ENCODE measurements around the gene SLFN14.

The SLFN14 gene

DNA sequence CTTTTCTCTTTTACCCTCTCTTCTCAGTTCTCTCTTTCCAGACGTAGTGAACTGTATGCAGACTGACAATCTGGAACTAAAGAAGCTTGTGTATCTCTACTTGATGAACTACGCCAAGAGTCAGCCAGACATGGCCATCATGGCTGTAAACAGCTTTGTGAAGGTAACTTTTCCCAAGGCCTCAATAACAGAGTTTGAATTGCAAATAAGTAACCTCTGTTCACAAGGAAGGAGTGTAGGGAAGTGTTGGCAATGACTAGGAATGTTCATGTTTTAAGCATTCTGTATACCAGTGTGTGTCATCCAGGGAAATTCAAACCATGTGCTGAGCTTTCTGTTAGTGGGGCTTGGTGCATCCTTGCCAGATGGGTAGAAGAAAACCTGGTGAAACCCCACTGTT lies 45.1 kb upstream of the SLFN14 start:
- TF ChIP-seq EZH2 (IDR thresholded peaks at IDR 0.05; ENCODE audit: borderline replicate concordance, low read length): no peak
- TF ChIP-seq, protein P1, sequence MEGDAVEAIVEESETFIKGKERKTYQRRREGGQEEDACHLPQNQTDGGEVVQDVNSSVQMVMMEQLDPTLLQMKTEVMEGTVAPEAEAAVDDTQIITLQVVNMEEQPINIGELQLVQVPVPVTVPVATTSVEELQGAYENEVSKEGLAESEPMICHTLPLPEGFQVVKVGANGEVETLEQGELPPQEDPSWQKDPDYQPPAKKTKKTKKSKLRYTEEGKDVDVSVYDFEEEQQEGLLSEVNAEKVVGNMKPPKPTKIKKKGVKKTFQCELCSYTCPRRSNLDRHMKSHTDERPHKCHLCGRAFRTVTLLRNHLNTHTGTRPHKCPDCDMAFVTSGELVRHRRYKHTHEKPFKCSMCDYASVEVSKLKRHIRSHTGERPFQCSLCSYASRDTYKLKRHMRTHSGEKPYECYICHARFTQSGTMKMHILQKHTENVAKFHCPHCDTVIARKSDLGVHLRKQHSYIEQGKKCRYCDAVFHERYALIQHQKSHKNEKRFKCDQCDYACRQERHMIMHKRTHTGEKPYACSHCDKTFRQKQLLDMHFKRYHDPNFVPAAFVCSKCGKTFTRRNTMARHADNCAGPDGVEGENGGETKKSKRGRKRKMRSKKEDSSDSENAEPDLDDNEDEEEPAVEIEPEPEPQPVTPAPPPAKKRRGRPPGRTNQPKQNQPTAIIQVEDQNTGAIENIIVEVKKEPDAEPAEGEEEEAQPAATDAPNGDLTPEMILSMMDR (IDR thresholded peaks at IDR 0.05; ENCODE audit: low read length): no peak
- Histone ChIP-seq H3K27me3 (ENCODE audit: insufficient read depth, low read length) (no peaks in the 10 kb centered on the region), H3K9me3 (ENCODE audit: low read length) (no peaks in the 10 kb centered on the region), H3K79me2 (ENCODE audit: insufficient read depth, low read length) (no peaks in the 10 kb centered on the region), H3F3A (ENCODE audit: insufficient read depth, low read length) (no peaks in the 10 kb centered on the region), H3K4me2 (ENCODE audit: low read length) (no peak overlapping the region), H3K9ac (ENCODE audit: low read length) (no peak overlapping the region), H4K20me1 (ENCODE audit: insufficient read depth, low read length) (no peaks in the 10 kb centered on the region), H3K27ac (ENCODE audit: low read depth, low read length, poor library complexity, severe bottlenecking) (no peak overlapping the region), H2AFZ (ENCODE audit: low read length) (no peak overlapping the region), H3K4me3 (ENCODE audit: low read depth, low read length, poor library complexity, severe bottlenecking) (no peak overlapping the region), H3K36me3 (ENCODE audit: insufficient read depth, low read length) (peaks cover 58% of the 10 kb centered on the region), H3K9me2 (ENCODE audit: low read depth, low read length) (no peaks in the 10 kb centered on the region), H3K4me1 (ENCODE audit: insufficient read depth, low read length, severe bottlenecking) (no peaks in the 10 kb centered on the region)

DNA sequence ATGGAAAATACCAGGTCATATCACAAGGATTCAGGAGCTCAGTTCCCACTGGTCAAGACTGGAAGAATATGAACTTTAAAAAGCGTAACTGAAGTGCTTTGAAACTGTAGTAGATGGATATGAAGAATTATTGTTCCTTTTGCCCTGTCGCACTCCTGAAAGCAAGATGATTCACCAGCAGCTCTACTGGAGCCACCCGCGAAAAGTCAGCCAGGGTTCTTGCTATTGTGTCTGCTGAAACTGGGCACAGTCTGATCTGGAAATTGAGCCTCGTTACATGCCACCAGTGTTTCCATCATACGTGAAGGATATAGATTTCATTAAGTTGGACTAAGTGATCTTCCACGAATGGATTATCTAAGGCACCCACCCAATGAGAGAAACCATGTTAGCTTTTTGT lies 43.1 kb upstream of the SLFN14 start:
- H3K9ac ChIP-seq (ENCODE audit: low read length): no peak overlapping the region
- no peak overlapping the region for H3K4me2 ChIP-seq (ENCODE audit: low read length)
- H2AFZ ChIP-seq (ENCODE audit: low read length): no peak overlapping the region
- H4K20me1 ChIP-seq (ENCODE audit: insufficient read depth, low read length): no peaks in the 10 kb centered on the region
- no peaks in the 10 kb centered on the region for H3K79me2 ChIP-seq (ENCODE audit: insufficient read depth, low read length)
- TF ChIP-seq EZH2 (IDR thresholded peaks at IDR 0.05; ENCODE audit: borderline replicate concordance, low read length): no peak
- TF ChIP-seq, protein P1 (IDR thresholded peaks at IDR 0.05; ENCODE audit: low read length): no peak
- H3K4me3 ChIP-seq (ENCODE audit: low read depth, low read length, poor library complexity, severe bottlenecking): no peak overlapping the region
- H3K9me2 ChIP-seq (ENCODE audit: low read depth, low read length): no peaks in the 10 kb centered on the region
- H3K4me1 ChIP-seq (ENCODE audit: insufficient read depth, low read length, severe bottlenecking): no peaks in the 10 kb centered on the region
- H3K27ac ChIP-seq (ENCODE audit: low read depth, low read length, poor library complexity, severe bottlenecking): no peak overlapping the region
- peaks cover 58% of the 10 kb centered on the region for H3K36me3 ChIP-seq (ENCODE audit: insufficient read depth, low read length)
- H3K9me3 ChIP-seq (ENCODE audit: low read length): no peaks in the 10 kb centered on the region
- H3K27me3 ChIP-seq (ENCODE audit: insufficient read depth, low read length): no peaks in the 10 kb centered on the region
- no peaks in the 10 kb centered on the region for H3F3A ChIP-seq (ENCODE audit: insufficient read depth, low read length)

DNA sequence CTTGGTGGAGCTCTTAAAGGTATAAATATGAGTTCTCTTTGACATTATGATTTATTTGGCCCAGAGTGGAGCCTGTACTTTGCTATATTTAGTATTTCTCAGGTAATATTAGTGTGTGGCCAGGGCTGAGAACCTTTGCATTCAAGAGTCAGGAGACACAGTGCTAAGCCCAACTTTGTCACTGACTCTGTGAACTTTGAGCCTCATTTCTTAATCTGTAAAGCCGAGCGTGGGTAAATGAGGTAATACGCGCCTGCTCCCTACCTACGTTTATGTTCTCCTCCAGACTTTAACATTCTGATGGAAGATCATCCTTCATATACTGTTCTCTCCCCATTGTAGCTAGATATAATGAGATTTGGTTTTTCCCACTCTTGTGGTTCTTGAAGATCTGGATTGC lies 37.0 kb upstream of the SLFN14 start:
- H3K79me2 ChIP-seq (ENCODE audit: insufficient read depth, low read length): no peaks in the 10 kb centered on the region; the same call in 1 of the 2 replicates
- no peak overlapping the region for H3K27ac ChIP-seq (ENCODE audit: low read depth, low read length, poor library complexity, severe bottlenecking)
- H4K20me1 ChIP-seq (ENCODE audit: insufficient read depth, low read length): no peaks in the 10 kb centered on the region
- no peaks in the 10 kb centered on the region for H3K4me1 ChIP-seq (ENCODE audit: insufficient read depth, low read length, severe bottlenecking)
- no peak overlapping the region for H3K4me3 ChIP-seq (ENCODE audit: low read depth, low read length, poor library complexity, severe bottlenecking)
- no peaks in the 10 kb centered on the region for H3F3A ChIP-seq (ENCODE audit: insufficient read depth, low read length)
- no peaks in the 10 kb centered on the region for H3K9me3 ChIP-seq (ENCODE audit: low read length)
- H3K27me3 ChIP-seq (ENCODE audit: insufficient read depth, low read length): no peaks in the 10 kb centered on the region
- H2AFZ ChIP-seq (ENCODE audit: low read length): no peak overlapping the region
- H3K4me2 ChIP-seq (ENCODE audit: low read length): no peak overlapping the region
- H3K36me3 ChIP-seq (ENCODE audit: insufficient read depth, low read length): peaks cover 71% of the 10 kb centered on the region
- TF ChIP-seq, protein P1 (IDR thresholded peaks at IDR 0.05; ENCODE audit: low read length): no peak
- TF ChIP-seq EZH2 (IDR thresholded peaks at IDR 0.05; ENCODE audit: borderline replicate concordance, low read length): no peak
- H3K9ac ChIP-seq (ENCODE audit: low read length): no peak overlapping the region
- H3K9me2 ChIP-seq (ENCODE audit: low read depth, low read length): no peaks in the 10 kb centered on the region

Measured in OCI-LY1 (cell line).